ENCODE results near the gene FAM83C. TPM values are rescaled to one million over a fixed set of nuclear protein-coding genes. Genes with fewer than 3 reads are reported as not detected.

The FAM83C gene
- total RNA-seq, 1 experiment from 2014 or later: not detected

DNA sequence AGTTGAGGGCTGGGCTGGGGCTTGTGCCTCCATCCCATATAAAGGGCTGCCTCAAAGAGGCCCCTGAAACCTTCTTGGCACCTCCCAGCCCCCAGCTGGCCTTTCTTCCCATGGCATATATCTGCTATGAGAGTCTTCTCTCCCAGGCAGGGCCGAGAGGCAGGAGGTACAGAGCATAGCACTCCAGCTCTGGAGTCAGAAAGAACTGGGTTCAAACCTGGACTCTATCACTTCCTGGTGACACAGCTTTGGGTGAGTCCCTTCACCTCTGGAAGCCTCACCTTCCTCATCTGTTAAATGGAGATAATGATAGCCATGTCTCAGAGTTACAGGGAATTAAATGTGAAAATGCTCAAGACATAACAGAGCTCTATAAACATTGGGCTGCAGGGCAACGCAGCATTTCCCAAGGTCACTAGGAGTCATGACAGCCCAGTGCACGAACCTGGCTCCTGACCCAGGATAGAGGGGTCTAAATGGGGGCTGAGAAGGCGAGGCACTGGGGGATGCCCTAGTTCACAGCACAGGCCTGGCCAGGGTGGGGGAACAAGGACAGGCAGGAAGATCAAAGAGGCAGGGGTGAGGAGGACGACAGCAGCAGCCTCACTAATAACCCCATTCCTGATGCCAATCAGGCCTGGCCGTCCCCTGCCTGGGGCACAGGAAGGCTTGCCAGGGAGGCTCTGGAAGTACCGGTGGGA is 1.9 kb downstream of the FAM83C start:
- H3K9me3 Mint-ChIP-seq (ENCODE audit: unreplicated experiment): no peaks in the 10 kb centered on the region
- no peak overlapping the region for H3K27ac Mint-ChIP-seq (ENCODE audit: low read depth, unreplicated experiment)
- intact Hi-C loops (cut with micrococcal nuclease): no loop called here
- no peaks in the 10 kb centered on the region for H3K36me3 Mint-ChIP-seq (ENCODE audit: insufficient read depth, unreplicated experiment)
- TF ChIP-seq CTCF (IDR thresholded peaks at IDR 0.05; ENCODE audit: unreplicated experiment): no peak
- H3K27me3 Mint-ChIP-seq (ENCODE audit: insufficient read depth, unreplicated experiment): no peaks in the 10 kb centered on the region
- ChIA-PET POLR2A (interaction anchor here (0.8 to 1.3 kb wide), 4 partner anchors 10 to 165 kb away, joined by 3 to 5 read pairs (median 3); partner anchors contain the start of gene CEP250), CTCF (interaction anchor here (0.6 to 2.7 kb wide), 4 partner anchors 10 to 22 kb away, joined by 3 to 16 read pairs (median 4); no protein-coding TSS in a partner anchor)
- no peak overlapping the region for H3K4me3 Mint-ChIP-seq (ENCODE audit: unreplicated experiment)
- H3K4me1 Mint-ChIP-seq (ENCODE audit: insufficient read depth, unreplicated experiment): peaks cover 8% of the 10 kb centered on the region
- DNase-seq (ENCODE audit: unreplicated experiment): no peak
- BruUV-seq (replicated peaks): no TSS peak

DNA sequence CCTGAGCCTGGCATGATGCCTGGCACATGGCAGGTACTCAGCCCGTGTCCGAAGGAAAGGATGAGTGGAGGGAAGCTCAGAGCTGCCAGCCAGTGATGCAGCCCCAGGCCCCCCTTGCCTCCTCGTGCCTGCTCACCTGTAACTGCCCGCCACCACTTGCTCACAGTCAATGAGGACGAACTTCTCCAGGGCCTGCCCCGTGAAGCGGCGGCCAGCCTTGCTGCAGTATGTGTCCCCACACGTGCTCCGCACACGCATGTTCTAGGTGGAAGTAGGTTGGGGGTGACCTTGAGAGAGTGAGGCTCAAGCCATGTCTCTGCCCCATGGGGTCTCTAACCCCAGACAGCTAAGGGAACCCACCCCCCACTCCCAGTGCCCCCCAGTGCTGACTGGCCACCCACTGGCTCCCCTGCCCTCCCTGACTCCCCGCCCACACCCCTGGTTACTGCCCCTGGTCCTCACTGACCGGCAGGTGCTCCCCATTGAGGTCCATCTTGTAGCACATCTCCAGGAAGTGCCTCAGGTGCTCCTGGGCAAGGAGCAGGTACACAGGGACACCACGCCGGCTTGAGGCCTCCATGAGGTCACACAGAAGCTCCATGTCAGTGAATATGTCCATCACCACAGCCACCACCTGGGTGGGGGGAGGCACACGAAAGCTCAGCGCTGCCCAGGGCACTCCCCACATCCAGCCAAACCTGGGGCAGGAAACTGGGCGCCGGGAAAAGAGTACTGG is 3.7 kb downstream of the FAM83C start:
- POLR2A ChIA-PET: interaction anchor here (1.2 to 2.2 kb wide), 2 partner anchors 11 to 13 kb away, joined by 4 to 6 read pairs; no protein-coding TSS in a partner anchor
- no peaks in the 10 kb centered on the region for H3K9me3 Mint-ChIP-seq (ENCODE audit: unreplicated experiment)
- no peaks in the 10 kb centered on the region for H3K27me3 Mint-ChIP-seq (ENCODE audit: insufficient read depth, unreplicated experiment)
- H3K27ac Mint-ChIP-seq (ENCODE audit: low read depth, unreplicated experiment): no peak overlapping the region
- no TSS peak for BruUV-seq (replicated peaks)
- no peak for TF ChIP-seq CTCF (IDR thresholded peaks at IDR 0.05; ENCODE audit: unreplicated experiment)
- H3K4me1 Mint-ChIP-seq (ENCODE audit: insufficient read depth, unreplicated experiment): peaks cover 14% of the 10 kb centered on the region
- CTCF ChIA-PET: interaction anchor here (0.6 to 2.7 kb wide), 5 partner anchors 14 to 175 kb away, joined by 3 to 16 read pairs (median 4); no protein-coding TSS in a partner anchor
- DNase-seq (ENCODE audit: unreplicated experiment): no peak
- H3K36me3 Mint-ChIP-seq (ENCODE audit: insufficient read depth, unreplicated experiment): peaks cover 6% of the 10 kb centered on the region
- intact Hi-C loops (cut with micrococcal nuclease): no loop called here
- H3K4me3 Mint-ChIP-seq (ENCODE audit: unreplicated experiment): no peak overlapping the region

DNA sequence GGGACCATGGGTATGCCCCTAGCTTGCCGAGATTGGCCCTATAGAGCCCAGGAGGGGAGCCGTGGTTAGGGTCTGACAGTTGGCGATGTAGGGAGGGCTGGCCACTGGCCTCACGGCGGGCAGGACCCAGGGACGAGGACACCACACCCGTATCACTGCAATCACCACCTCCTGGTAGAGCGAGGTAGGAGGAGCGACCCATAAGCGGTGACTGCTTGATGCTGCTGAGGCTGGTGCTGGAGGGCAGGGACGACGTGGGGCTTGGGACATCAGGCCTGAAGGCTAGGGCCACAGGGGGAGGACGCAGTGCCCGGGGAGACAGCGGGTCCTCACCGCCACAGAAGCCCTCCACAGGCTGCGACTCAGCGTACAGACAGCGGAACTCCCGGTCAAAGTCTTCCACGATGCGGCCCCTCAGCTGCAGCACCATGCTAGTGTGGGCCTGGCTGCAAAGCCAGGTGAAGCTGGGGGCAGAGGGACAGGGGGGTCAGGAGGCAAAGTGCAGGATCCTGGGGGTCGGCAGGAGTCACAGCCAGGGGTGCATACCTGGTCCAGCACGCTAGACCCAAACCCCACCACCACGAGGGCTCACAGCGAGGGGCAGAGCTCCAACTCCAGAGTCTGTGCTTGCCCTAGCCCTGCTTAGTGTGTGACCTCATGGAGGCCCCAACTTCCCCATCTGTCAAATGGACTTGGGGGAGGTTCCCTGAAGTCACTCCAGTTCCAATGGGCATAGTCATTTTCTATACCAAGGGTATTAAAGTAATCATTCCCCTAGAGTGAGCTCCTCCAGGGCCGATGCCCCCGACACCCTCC is 4.5 kb downstream of the FAM83C start:
- no peak for TF ChIP-seq CTCF (IDR thresholded peaks at IDR 0.05; ENCODE audit: unreplicated experiment)
- CTCF ChIA-PET: interaction anchor here (0.6 to 2.7 kb wide), 4 partner anchors 16 to 181 kb away, joined by 3 to 16 read pairs (median 4); no protein-coding TSS in a partner anchor
- BruUV-seq (replicated peaks): no TSS peak
- H3K36me3 Mint-ChIP-seq (ENCODE audit: insufficient read depth, unreplicated experiment): peaks cover 6% of the 10 kb centered on the region
- H3K4me3 Mint-ChIP-seq (ENCODE audit: unreplicated experiment): no peak overlapping the region
- DNase-seq (ENCODE audit: unreplicated experiment): no peak
- H3K27ac Mint-ChIP-seq (ENCODE audit: low read depth, unreplicated experiment): no peak overlapping the region
- peaks cover 14% of the 10 kb centered on the region for H3K4me1 Mint-ChIP-seq (ENCODE audit: insufficient read depth, unreplicated experiment)
- intact Hi-C loops (cut with micrococcal nuclease): no loop called here
- no peaks in the 10 kb centered on the region for H3K9me3 Mint-ChIP-seq (ENCODE audit: unreplicated experiment)
- H3K27me3 Mint-ChIP-seq (ENCODE audit: insufficient read depth, unreplicated experiment): no peaks in the 10 kb centered on the region
- POLR2A ChIA-PET: interaction anchor here (1.6 to 2.2 kb wide), 2 partner anchors 12 to 16 kb away, joined by 4 to 6 read pairs; no protein-coding TSS in a partner anchor
